H1 (cell line): ENCODE measurements around the gene NHS. TPM values are rescaled to one million over a fixed set of nuclear protein-coding genes. Genes with fewer than 3 reads are reported as not detected.

Source experiments
- CTCF ChIA-PET: fragments of 300-600 bp; sonication (Branson Sonifier 250); formaldehyde crosslinking; loops from one replicate; lab custom pipeline; 2021; ENCODE audit not compliant: partially characterized antibody; lab: Charles Lee
- POLR2A ChIA-PET: fragments of 300-600 bp; sonication (Branson Sonifier 250); formaldehyde crosslinking; loops from one replicate; lab custom pipeline; 2021; ENCODE audit warnings: inconsistent platforms; ENCODE audit not compliant: partially characterized antibody; lab: Charles Lee
- DNase-seq, 2 experiments: peaks; one replicate each; pipeline versions ENCODE4 v3.0.0 to v3.0.0-alpha.2; 2010 to 2022; ENCODE audit warnings: low spot score in 2 of 2, low read depth in 1 of 2, mixed read lengths in 1 of 2
- FAIRE-seq: peaks from 2 replicates; lab custom pipeline; 2011; peaks lifted over from hg19 to GRCh38; lab: Jason Lieb, UNC
- H2AFZ ChIP-seq: 2 replicates; pipeline ENCODE4 v1.8.1; 2012; ENCODE audit warnings: low read length, inconsistent platforms
- H2AK5ac ChIP-seq: 2 replicates; pipeline ENCODE4 v1.6.1; 2013; ENCODE audit warnings: low read depth, low read length
- H2BK120ac ChIP-seq: replicated peaks from 2 replicates; pipeline ENCODE3; 2013; ENCODE audit warnings: low read depth, low read length, inconsistent platforms
- H2BK12ac ChIP-seq: 2 replicates; pipeline ENCODE4 v1.6.1; 2013; ENCODE audit warnings: low read depth, low read length
- H2BK15ac ChIP-seq: 2 replicates; pipeline ENCODE4 v1.6.1; 2013; ENCODE audit warnings: low read length
- H2BK20ac ChIP-seq: 2 replicates; pipeline ENCODE4 v1.6.1; 2013; ENCODE audit warnings: low read length
- H2BK5ac ChIP-seq: 2 replicates; pipeline ENCODE4 v1.6.1; 2013; ENCODE audit warnings: low read depth, low read length
- H3K14ac ChIP-seq: 2 replicates; pipeline ENCODE4 v1.6.1; 2013; ENCODE audit warnings: inconsistent platforms; ENCODE audit not compliant: insufficient read length
- H3K18ac ChIP-seq: 2 replicates; pipeline ENCODE4 v1.6.1; 2013; ENCODE audit warnings: low read length; ENCODE audit errors: extremely low read depth
- H3K23ac ChIP-seq: 2 replicates; pipeline ENCODE4 v1.6.1; 2013; ENCODE audit warnings: inconsistent platforms; ENCODE audit not compliant: insufficient read length
- H3K23me2 ChIP-seq: 2 replicates; pipeline ENCODE4 v1.6.1; 2013; ENCODE audit warnings: low read depth, low read length
- H3K27ac ChIP-seq: 2 replicates; pipeline ENCODE4 v1.6.1; 2011; ENCODE audit warnings: low read depth, low read length, inconsistent platforms
- H3K27me3 ChIP-seq, 4 experiments: replicated peaks in 1 of 4; 1 replicate in 1 of 4; 2 replicates in 3 of 4; pipeline versions ENCODE4 v1.6.1 to v1.8.1; 2011 to 2013; ENCODE audit warnings: low read length in 3 of 4, mild to moderate bottlenecking in 3 of 4, inconsistent platforms in 2 of 4, mixed read lengths in 2 of 4, moderate library complexity in 1 of 4; ENCODE audit not compliant: control insufficient read depth in 3 of 4, insufficient read depth in 3 of 4; ENCODE audit errors: extremely low read depth in 1 of 4
- H3K36me3 ChIP-seq, 4 experiments: 2 replicates each; pipeline versions ENCODE4 v1.6.1 to v1.8.1; 2011 to 2013; ENCODE audit warnings: mild to moderate bottlenecking in 4 of 4, low read length in 3 of 4, moderate library complexity in 2 of 4, control low read depth in 1 of 4, inconsistent platforms in 1 of 4; ENCODE audit not compliant: insufficient read depth in 4 of 4, control insufficient read depth in 2 of 4
- H3K4ac ChIP-seq: replicated peaks from 2 replicates; pipeline ENCODE3; 2013; ENCODE audit warnings: low read length, low read depth, mixed read lengths, inconsistent platforms; ENCODE audit not compliant: insufficient read length
- H3K4me1 ChIP-seq, 4 experiments: replicated peaks in 1 of 4; 1 replicate in 1 of 4; 2 replicates in 3 of 4; pipeline versions ENCODE4 v1.6.1 to v1.8.1; 2011 to 2013; ENCODE audit warnings: low read length in 3 of 4, inconsistent platforms in 2 of 4, mixed read lengths in 1 of 4; ENCODE audit not compliant: insufficient read depth in 4 of 4, control insufficient read depth in 3 of 4
- H3K4me2 ChIP-seq, 2 experiments: 2 replicates each; pipeline versions ENCODE4 v1.6.1 to v1.8.1; 2011 to 2013; ENCODE audit warnings: low read depth in 2 of 2, low read length in 2 of 2, control low read depth in 1 of 2, inconsistent platforms in 1 of 2, mild to moderate bottlenecking in 1 of 2; ENCODE audit not compliant: insufficient read depth in 1 of 2
- H3K4me3 ChIP-seq, 4 experiments: fragments of 200-600, 300-600 bp in 1 of 4; sonication (generic), shearing (Covaris generic), sonication (Bioruptor Twin) in 1 of 4; 2 replicates each; pipeline versions ENCODE4 v1.5.1 to v1.8.1; 2011 to 2016; ENCODE audit warnings: low read length in 4 of 4, low read depth in 3 of 4, control low read depth in 2 of 4, inconsistent platforms in 2 of 4, mild to moderate bottlenecking in 2 of 4, mixed read lengths in 1 of 4, moderate library complexity in 1 of 4; ENCODE audit not compliant: insufficient read depth in 2 of 4; ENCODE audit errors: extremely low read depth in 1 of 4
- H3K56ac ChIP-seq: replicated peaks from 2 replicates; pipeline ENCODE3; 2013; ENCODE audit warnings: low read depth, mild to moderate bottlenecking, mixed read lengths, low read length, inconsistent platforms; ENCODE audit not compliant: insufficient read length
- H3K79me1 ChIP-seq: 2 replicates; pipeline ENCODE4 v1.6.1; 2013; ENCODE audit warnings: low read depth, low read length, control low read depth
- H3K79me2 ChIP-seq, 2 experiments: 2 replicates each; pipeline versions ENCODE4 v1.6.1 to v1.8.1; 2012 to 2013; ENCODE audit warnings: low read length in 2 of 2, mild to moderate bottlenecking in 2 of 2, inconsistent platforms in 1 of 2; ENCODE audit not compliant: insufficient read depth in 2 of 2, control insufficient read depth in 1 of 2
- H3K9ac ChIP-seq, 4 experiments: replicated peaks in 1 of 4; 1 replicate in 1 of 4; 2 replicates in 3 of 4; pipeline versions ENCODE4 v1.6.1 to v1.8.1; 2011 to 2013; ENCODE audit warnings: low read depth in 3 of 4, low read length in 3 of 4, control low read depth in 2 of 4, mild to moderate bottlenecking in 2 of 4, moderate library complexity in 2 of 4, inconsistent platforms in 1 of 4; ENCODE audit errors: extremely low read depth in 1 of 4
- H3K9me3 ChIP-seq, 2 experiments: 2 replicates each; pipeline versions ENCODE4 v1.6.1 to v1.8.1; 2012 to 2013; ENCODE audit warnings: mild to moderate bottlenecking in 2 of 2, moderate library complexity in 2 of 2, control low read depth in 1 of 2, inconsistent platforms in 1 of 2, low read depth in 1 of 2, low read length in 1 of 2, mixed read lengths in 1 of 2; ENCODE audit not compliant: insufficient read depth in 2 of 2
- H4K20me1 ChIP-seq, 2 experiments: replicated peaks in 1 of 2; 2 replicates each; pipeline versions ENCODE3 to v1.8.1; 2011 to 2013; ENCODE audit warnings: inconsistent platforms in 2 of 2, low read length in 2 of 2, mild to moderate bottlenecking in 1 of 2; ENCODE audit not compliant: insufficient read depth in 2 of 2, control insufficient read depth in 1 of 2
- H4K5ac ChIP-seq: 2 replicates; pipeline ENCODE4 v1.6.1; 2013; ENCODE audit warnings: low read length, low read depth, mixed read lengths, inconsistent platforms; ENCODE audit not compliant: insufficient read length
- H4K8ac ChIP-seq: 2 replicates; pipeline ENCODE4 v1.8.0; 2013; ENCODE audit warnings: mild to moderate bottlenecking, moderate library complexity, low read length, inconsistent platforms; ENCODE audit not compliant: insufficient read depth; ENCODE audit errors: extremely low read depth
- H4K91ac ChIP-seq: replicated peaks from 2 replicates; pipeline ENCODE3; 2013; ENCODE audit warnings: low read length, mixed read lengths, inconsistent platforms; ENCODE audit not compliant: insufficient read length
- BACH1 ChIP-seq: IDR thresholded peaks from 2 replicates; pipeline ENCODE4 v1.6.1; 2012; ENCODE audit warnings: low read length, improper control_type of control experiment
- CBX8 ChIP-seq: fragments of 300-800, 300-1000 bp; sonication (generic); IDR thresholded peaks from 2 replicates; pipeline ENCODE4 v1.7.1; 2016; ENCODE audit warnings: low read depth, low read length, borderline replicate concordance
- FOSL1 ChIP-seq: IDR thresholded peaks from 2 replicates; pipeline ENCODE4 v1.6.1; 2011; ENCODE audit warnings: mild to moderate bottlenecking, low read depth, low read length, moderate library complexity; ENCODE audit not compliant: insufficient read depth
- HDAC2 ChIP-seq, 2 experiments: fragments of 300-600 bp in 1 of 2; sonication (generic) in 1 of 2; IDR thresholded peaks; 2 replicates each; pipeline ENCODE4 v1.6.1; 2011 to 2012; ENCODE audit warnings: low read depth in 2 of 2, low read length in 2 of 2, mild to moderate bottlenecking in 2 of 2, moderate library complexity in 2 of 2, borderline replicate concordance in 1 of 2, inconsistent platforms in 1 of 2
- JUND ChIP-seq: IDR thresholded peaks from 2 replicates; pipeline ENCODE4 v1.6.1; 2011; ENCODE audit warnings: mild to moderate bottlenecking, improper control_type of control experiment, low read length
- RFX5 ChIP-seq: IDR thresholded peaks from 2 replicates; pipeline ENCODE4 v1.6.1; 2011; ENCODE audit warnings: low read depth, low read length, improper control_type of control experiment, borderline replicate concordance
- RNF2 ChIP-seq: fragments of 200-900, 300-1000 bp; sonication (generic); IDR thresholded peaks from 2 replicates; pipeline ENCODE4 v1.7.1; 2016; ENCODE audit warnings: borderline replicate concordance, low read depth, mild to moderate bottlenecking, antibody characterized with exemption, low read length; ENCODE audit not compliant: poor library complexity, severe bottlenecking; ENCODE audit errors: missing control alignments
- RXRA ChIP-seq: IDR thresholded peaks from 2 replicates; pipeline ENCODE4 v1.6.1; 2011; ENCODE audit warnings: low read depth, mild to moderate bottlenecking, low read length, moderate library complexity; ENCODE audit not compliant: insufficient read depth
- SAP30 ChIP-seq: fragments of 300-600 bp; sonication (generic); IDR thresholded peaks from 2 replicates; pipeline ENCODE4 v1.7.1; 2012; ENCODE audit warnings: low read length, moderate library complexity, mild to moderate bottlenecking, inconsistent platforms; ENCODE audit not compliant: insufficient read depth, insufficient replicate concordance
- SP1 ChIP-seq: IDR thresholded peaks from 2 replicates; pipeline ENCODE4 v1.6.1; 2011; ENCODE audit warnings: low read depth, low read length
- SUZ12 ChIP-seq: fragments of 200-600 bp; sonication (generic); IDR thresholded peaks from 2 replicates; pipeline ENCODE4 v1.6.1; 2012; ENCODE audit warnings: mild to moderate bottlenecking, inconsistent platforms, low read length, moderate library complexity, mixed read lengths
- WGBS, 2 experiments: shearing (Covaris generic) in 1 of 2; methylation state at CpG; one replicate each; pipeline versions ENCODE4 v1.1.6 to v1.1.7; 2013 to 2015; ENCODE audit warnings: low lambda C conversion rate in 2 of 2, mixed read lengths in 2 of 2, inconsistent platforms in 1 of 2, low coverage in 1 of 2, missing lambda C conversion rate in 1 of 2; ENCODE audit not compliant: insufficient replicate concordance in 2 of 2, insufficient coverage in 1 of 2, insufficient read length in 1 of 2; ENCODE audit errors: extremely low coverage in 1 of 2, missing lambda C conversion rate in 1 of 2; 5-methylcytosine and 5-hydroxymethylcytosine counted together
- polyA plus RNA-seq, 7 experiments: library from polyadenylated mRNA; depleted of rRNA in 3 of 7; stranded (reverse) in 5 of 7; unstranded in 2 of 7; fragments of >200 nt in 5 of 7; fragments of 200-250 nt in 2 of 7; gene quantifications; 1 replicate in 5 of 7; 2 replicates in 1 of 7; 4 replicates in 1 of 7; pipeline versions ENCODE4 v1.2.1 to v1.2.3, GENCODE V29; 2011 to 2013; ENCODE audit warnings: missing spikeins in 2 of 7, mixed read lengths in 2 of 7
- total RNA-seq: library from RNA; stranded (reverse); fragmentation: NEBNext Ultra II Directional; extraction: Animal tissue kit (Norgen Biotek cat#: 25700); gene quantifications from 2 replicates; pipeline ENCODE4 v1.2.1, GENCODE V29; 2021
- TF ChIP-seq, protein P1 (sequence below): IDR thresholded peaks from 2 replicates; pipeline ENCODE4 v1.6.1; 2012; ENCODE audit warnings: low read length, inconsistent platforms

Gene NHS
- total and polyA plus RNA-seq, 2 of the 8 experiments (the other 6 are each of a cell fraction or from before 2014, with no cell fraction given), result 2.2 to 6.7 TPM

DNA sequence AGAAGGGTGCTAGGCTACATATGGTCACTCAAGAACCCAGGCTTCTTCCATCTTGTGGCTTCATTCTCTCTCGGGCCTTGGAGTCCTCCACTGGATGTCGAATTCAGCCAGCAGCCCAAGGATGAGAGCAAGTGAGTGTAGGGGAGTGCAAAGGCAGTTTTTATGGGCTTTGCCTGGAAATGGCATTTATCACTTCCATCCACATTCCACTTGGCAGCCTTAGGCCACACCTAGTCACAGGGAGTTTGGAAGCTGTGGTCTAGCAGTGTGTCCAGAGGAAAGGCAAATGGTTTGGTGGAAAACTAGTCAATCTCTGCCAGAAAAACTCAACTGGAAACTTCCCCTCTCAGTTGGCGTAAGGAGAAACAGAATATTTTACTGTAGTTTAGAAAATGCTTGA, 59.0 kb downstream of the NHS start:
- Histone ChIP-seq H3K14ac (no peak overlapping the region), H3K36me3 (no peaks in the 10 kb centered on the region), H3K23me2 (no peaks in the 10 kb centered on the region), H4K91ac (no peak overlapping the region), H4K8ac (no peak overlapping the region), H3K79me2 (no peaks in the 10 kb centered on the region), H3K4me3 (no peak overlapping the region), H3K27ac (no peak overlapping the region), H2AK5ac (no peak overlapping the region), H4K5ac (no peak overlapping the region), H3K56ac (no peak overlapping the region), H2BK20ac (no peak overlapping the region), H2BK120ac (no peak overlapping the region), H2BK12ac (no peak overlapping the region), H2BK5ac (no peak overlapping the region), H3K9ac (no peak overlapping the region), H2BK15ac (no peak overlapping the region), H3K23ac (no peak overlapping the region), H3K27me3 (no peaks in the 10 kb centered on the region), H3K9me3 (no peaks in the 10 kb centered on the region), H3K18ac (no peak overlapping the region), H3K4ac (no peak overlapping the region), H3K79me1 (no peaks in the 10 kb centered on the region), H3K4me1 (peaks cover 0 to 4% (median 0%) of the 10 kb centered on the region in 4 experiments; a peak in 1 of 7 replicates), H3K4me2 (no peak overlapping the region), H4K20me1 (no peaks in the 10 kb centered on the region), H2AFZ (no peak overlapping the region)
- FAIRE-seq, result no peak
- DNase-seq, result no peak
- ChIA-PET CTCF (interaction anchor here (1.3 kb wide), 1 partner anchor 9 kb away, joined by 5 read pairs; no protein-coding TSS in a partner anchor), POLR2A (no interaction called here)
- 100% methylated on average over 1 of the region's 3 CpGs; no CpG with 5 or more reads in 1 of the 2 experiments for whole genome bisulfite sequencing, 2 experiments
- TF ChIP-seq SAP30 (no peak), CBX8 (no peak), FOSL1 (no peak), RFX5 (no peak), SUZ12 (no peak), BACH1 (no peak), RXRA (no peak), RNF2 (no peak), HDAC2 (IDR thresholded peaks at IDR 0.05; ENCODE audit: borderline replicate concordance in 1 of 2, low read depth in 2 of 2, low read length in 2 of 2) (no peak), SP1 (no peak), JUND (no peak)
- TF ChIP-seq, protein P1, sequence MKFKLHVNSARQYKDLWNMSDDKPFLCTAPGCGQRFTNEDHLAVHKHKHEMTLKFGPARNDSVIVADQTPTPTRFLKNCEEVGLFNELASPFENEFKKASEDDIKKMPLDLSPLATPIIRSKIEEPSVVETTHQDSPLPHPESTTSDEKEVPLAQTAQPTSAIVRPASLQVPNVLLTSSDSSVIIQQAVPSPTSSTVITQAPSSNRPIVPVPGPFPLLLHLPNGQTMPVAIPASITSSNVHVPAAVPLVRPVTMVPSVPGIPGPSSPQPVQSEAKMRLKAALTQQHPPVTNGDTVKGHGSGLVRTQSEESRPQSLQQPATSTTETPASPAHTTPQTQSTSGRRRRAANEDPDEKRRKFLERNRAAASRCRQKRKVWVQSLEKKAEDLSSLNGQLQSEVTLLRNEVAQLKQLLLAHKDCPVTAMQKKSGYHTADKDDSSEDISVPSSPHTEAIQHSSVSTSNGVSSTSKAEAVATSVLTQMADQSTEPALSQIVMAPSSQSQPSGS, result no peak
